ENCODE measurements around the gene RTN4RL2. TPM values are rescaled to one million over a fixed set of nuclear protein-coding genes. Genes with fewer than 3 reads are reported as not detected.

Gene RTN4RL2
- total and polyA plus RNA-seq, 9 of the 15 experiments (the other 6 are each of a cell fraction or from before 2014, with no cell fraction given), result 0.06 to 1.9 (median 0.34) TPM; not detected in 4

DNA sequence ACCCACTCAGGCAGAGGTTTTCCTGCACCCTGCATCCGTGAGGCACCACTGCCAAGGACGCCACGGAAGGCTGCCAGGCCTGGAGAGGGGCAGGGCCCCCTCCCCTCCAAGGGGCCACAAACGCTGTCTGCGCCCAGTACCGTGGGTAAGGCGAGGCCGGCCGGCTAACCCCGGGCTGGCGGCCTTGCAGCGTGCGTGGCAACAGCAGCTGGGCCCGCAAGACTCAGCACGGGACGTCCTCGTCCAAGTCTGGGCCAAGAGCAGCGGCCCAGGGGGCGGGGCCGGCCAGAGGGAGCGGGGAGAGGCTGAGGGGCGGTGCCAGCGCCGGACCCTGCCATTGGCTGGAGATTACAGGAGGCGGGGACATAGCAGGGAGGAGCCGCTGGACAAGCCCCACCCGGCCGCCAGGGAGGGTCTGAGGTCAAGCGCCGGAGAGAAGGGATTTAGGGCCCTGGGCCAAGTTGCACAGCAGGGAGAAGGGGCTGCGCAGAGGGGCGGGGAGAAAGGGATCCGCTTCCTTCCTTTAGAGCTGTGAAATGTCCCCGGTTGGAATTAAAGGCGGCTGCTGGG is 39.2 kb downstream of the RTN4RL2 start (continued):
- TF ChIP-seq SMARCB1 (IDR thresholded peaks at IDR 0.05; ENCODE audit: insufficient read length, low read depth), result no peak
- TF ChIP-seq PHB (CRISPR knock-in tag; IDR thresholded peaks at IDR 0.05), result no peak
- TF ChIP-seq ZNF217 (CRISPR knock-in tag; IDR thresholded peaks at IDR 0.05), result no peak
- TF ChIP-seq RBM15 (IDR thresholded peaks at IDR 0.05; ENCODE audit: insufficient read depth, low read length), result no peak
- peak; percentile 20; the same call in 1 of the 2 replicates for TF ChIP-seq JUN (IDR thresholded peaks at IDR 0.05; ENCODE audit: borderline replicate concordance, low read depth, low read length)
- no peak for TF ChIP-seq JUN (CRISPR knock-in tag; IDR thresholded peaks at IDR 0.05; ENCODE audit: borderline replicate concordance)
- TF ChIP-seq, protein P1, sequence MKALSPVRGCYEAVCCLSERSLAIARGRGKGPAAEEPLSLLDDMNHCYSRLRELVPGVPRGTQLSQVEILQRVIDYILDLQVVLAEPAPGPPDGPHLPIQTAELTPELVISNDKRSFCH (CRISPR knock-in tag; IDR thresholded peaks at IDR 0.05), result no peak
- TF ChIP-seq, protein P1 (tag; IDR thresholded peaks at IDR 0.05), result no peak
- TF ChIP-seq ZNF316 (IDR thresholded peaks at IDR 0.05), result no peak
- peak; percentile 63 for TF ChIP-seq RBFOX2 (IDR thresholded peaks at IDR 0.05; ENCODE audit: low read depth, low read length)
- TF ChIP-seq NCOA2 (IDR thresholded peaks at IDR 0.05; ENCODE audit: partially characterized antibody in 2 of 2), result no peak
- TF ChIP-seq SMARCE1 (IDR thresholded peaks at IDR 0.05), result no peak
- TF ChIP-seq ZNF584 (CRISPR knock-in tag; IDR thresholded peaks at IDR 0.05; ENCODE audit: low read depth), result no peak
- 0 out of 4 replicates have a peak, but pooled peaks of 1 of the 2 experiments have one; percentile 14 for TF ChIP-seq FOXK2 (conservative IDR thresholded peaks at IDR 0.05 in 1 of 2, IDR thresholded peaks at IDR 0.05 in 1 of 2; ENCODE audit: low read depth in 2 of 2)
- no peak for TF ChIP-seq ZNF57 (CRISPR knock-in tag; IDR thresholded peaks at IDR 0.05)
- TF ChIP-seq U2AF2 (optimal IDR thresholded peaks at IDR 0.05; ENCODE audit: low read depth, low read length), result no peak
- TF ChIP-seq, protein P2, sequence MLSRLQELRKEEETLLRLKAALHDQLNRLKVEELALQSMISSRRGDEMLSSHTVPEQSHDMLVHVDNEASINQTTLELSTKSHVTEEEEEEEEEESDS (CRISPR knock-in tag; IDR thresholded peaks at IDR 0.05), result no peak
- peak; percentile 55 for TF ChIP-seq ATF7 (IDR thresholded peaks at IDR 0.05)
- TF ChIP-seq, protein P3, sequence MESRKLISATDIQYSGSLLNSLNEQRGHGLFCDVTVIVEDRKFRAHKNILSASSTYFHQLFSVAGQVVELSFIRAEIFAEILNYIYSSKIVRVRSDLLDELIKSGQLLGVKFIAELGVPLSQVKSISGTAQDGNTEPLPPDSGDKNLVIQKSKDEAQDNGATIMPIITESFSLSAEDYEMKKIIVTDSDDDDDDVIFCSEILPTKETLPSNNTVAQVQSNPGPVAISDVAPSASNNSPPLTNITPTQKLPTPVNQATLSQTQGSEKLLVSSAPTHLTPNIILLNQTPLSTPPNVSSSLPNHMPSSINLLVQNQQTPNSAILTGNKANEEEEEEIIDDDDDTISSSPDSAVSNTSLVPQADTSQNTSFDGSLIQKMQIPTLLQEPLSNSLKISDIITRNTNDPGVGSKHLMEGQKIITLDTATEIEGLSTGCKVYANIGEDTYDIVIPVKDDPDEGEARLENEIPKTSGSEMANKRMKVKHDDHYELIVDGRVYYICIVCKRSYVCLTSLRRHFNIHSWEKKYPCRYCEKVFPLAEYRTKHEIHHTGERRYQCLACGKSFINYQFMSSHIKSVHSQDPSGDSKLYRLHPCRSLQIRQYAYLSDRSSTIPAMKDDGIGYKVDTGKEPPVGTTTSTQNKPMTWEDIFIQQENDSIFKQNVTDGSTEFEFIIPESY (CRISPR knock-in tag; IDR thresholded peaks at IDR 0.05), result no peak
- TF ChIP-seq, protein P4, sequence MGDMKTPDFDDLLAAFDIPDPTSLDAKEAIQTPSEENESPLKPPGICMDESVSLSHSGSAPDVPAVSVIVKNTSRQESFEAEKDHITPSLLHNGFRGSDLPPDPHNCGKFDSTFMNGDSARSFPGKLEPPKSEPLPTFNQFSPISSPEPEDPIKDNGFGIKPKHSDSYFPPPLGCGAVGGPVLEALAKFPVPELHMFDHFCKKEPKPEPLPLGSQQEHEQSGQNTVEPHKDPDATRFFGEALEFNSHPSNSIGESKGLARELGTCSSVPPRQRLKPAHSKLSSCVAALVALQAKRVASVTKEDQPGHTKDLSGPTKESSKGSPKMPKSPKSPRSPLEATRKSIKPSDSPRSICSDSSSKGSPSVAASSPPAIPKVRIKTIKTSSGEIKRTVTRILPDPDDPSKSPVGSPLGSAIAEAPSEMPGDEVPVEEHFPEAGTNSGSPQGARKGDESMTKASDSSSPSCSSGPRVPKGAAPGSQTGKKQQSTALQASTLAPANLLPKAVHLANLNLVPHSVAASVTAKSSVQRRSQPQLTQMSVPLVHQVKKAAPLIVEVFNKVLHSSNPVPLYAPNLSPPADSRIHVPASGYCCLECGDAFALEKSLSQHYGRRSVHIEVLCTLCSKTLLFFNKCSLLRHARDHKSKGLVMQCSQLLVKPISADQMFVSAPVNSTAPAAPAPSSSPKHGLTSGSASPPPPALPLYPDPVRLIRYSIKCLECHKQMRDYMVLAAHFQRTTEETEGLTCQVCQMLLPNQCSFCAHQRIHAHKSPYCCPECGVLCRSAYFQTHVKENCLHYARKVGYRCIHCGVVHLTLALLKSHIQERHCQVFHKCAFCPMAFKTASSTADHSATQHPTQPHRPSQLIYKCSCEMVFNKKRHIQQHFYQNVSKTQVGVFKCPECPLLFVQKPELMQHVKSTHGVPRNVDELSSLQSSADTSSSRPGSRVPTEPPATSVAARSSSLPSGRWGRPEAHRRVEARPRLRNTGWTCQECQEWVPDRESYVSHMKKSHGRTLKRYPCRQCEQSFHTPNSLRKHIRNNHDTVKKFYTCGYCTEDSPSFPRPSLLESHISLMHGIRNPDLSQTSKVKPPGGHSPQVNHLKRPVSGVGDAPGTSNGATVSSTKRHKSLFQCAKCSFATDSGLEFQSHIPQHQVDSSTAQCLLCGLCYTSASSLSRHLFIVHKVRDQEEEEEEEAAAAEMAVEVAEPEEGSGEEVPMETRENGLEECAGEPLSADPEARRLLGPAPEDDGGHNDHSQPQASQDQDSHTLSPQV (IDR thresholded peaks at IDR 0.05), result no peak
- no peak for TF ChIP-seq ZC3H11A (IDR thresholded peaks at IDR 0.05; ENCODE audit: low read depth, low read length)
- peak; percentile 47 for TF ChIP-seq CCNT2 (IDR thresholded peaks at IDR 0.05; ENCODE audit: borderline replicate concordance, extremely low read depth, insufficient read length, low read depth, low read length)
- TF ChIP-seq KLF10 (CRISPR knock-in tag; IDR thresholded peaks at IDR 0.05), result no peak
- TF ChIP-seq ZNF165 (CRISPR knock-in tag; IDR thresholded peaks at IDR 0.05; ENCODE audit: borderline replicate concordance), result no peak
